SK-N-SH treated with all-trans-retinoic acid at 6 μM for 48 hours (cell line): ENCODE results near the gene ABCC5.
"Not testable (repeated sequence)": the region's sequence is repeated elsewhere in the genome, so short reads cannot be mapped to it uniquely, and the experiment has no call there.

Experiments used
- ARNTL ChIP-seq: fragments of 450-650 bp; formaldehyde crosslinking; IDR thresholded peaks from 2 replicates; pipeline ENCODE4 v1.5.0; 2020; ENCODE audit warnings: low read depth, mild to moderate bottlenecking, moderate library complexity, borderline replicate concordance
- CSDC2 ChIP-seq: fragments of 250-450 bp; sonication (Bioruptor Pico); IDR thresholded peaks from 2 replicates; pipeline ENCODE4 v1.5.0; 2020; ENCODE audit warnings: mild to moderate bottlenecking, moderate library complexity
- PPARA ChIP-seq: fragments of 250-450 bp; sonication (Bioruptor Pico); IDR thresholded peaks from 2 replicates; pipeline ENCODE4 v1.5.0; 2020; ENCODE audit warnings: mild to moderate bottlenecking, borderline replicate concordance
- SNAI2 ChIP-seq: fragments of 250-450 bp; sonication (Bioruptor Pico); IDR thresholded peaks from 2 replicates; pipeline ENCODE4 v1.5.0; 2020; ENCODE audit warnings: mild to moderate bottlenecking, moderate library complexity
- ZC3H10 ChIP-seq: fragments of 250-450 bp; sonication (Bioruptor Pico); IDR thresholded peaks from 2 replicates; pipeline ENCODE4 v1.5.1; 2021; ENCODE audit warnings: mild to moderate bottlenecking, moderate library complexity
- ZFP30 ChIP-seq: fragments of 450-650 bp; formaldehyde crosslinking; IDR thresholded peaks from 2 replicates; pipeline ENCODE4 v1.5.0; 2022; ENCODE audit warnings: mild to moderate bottlenecking, moderate library complexity
- ZNF8 ChIP-seq: fragments of 450-650 bp; formaldehyde crosslinking; IDR thresholded peaks from 2 replicates; pipeline ENCODE4 v1.5.0; 2020; ENCODE audit warnings: mild to moderate bottlenecking, moderate library complexity

DNA sequence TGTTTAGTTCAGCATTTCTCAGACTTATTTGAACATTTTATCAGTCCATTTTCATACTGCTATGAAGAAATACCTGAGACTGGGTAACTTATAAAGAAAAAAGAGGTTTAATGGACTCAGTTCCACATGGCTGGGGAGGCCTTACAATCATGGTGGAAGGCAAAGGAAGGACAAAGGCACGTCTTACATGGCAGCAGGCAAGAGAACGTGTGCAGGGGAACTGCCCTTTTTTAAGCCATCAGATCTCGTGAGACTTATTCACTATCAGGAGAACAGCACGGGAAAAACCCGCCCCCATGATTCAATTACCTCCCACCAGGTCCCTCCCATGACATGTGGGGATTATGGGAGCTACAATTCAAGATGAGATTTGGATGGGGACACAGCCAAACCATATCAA is 7.6 kb upstream of the ABCC5 start:
- TF ChIP-seq PPARA (CRISPR knock-in tag); ZFP30 (CRISPR knock-in tag); SNAI2 (CRISPR knock-in tag); ARNTL; CSDC2 (CRISPR knock-in tag); ZC3H10 (CRISPR knock-in tag); ZNF8 (CRISPR knock-in tag): not testable (repeated sequence)
